ENCODE results near the gene ATP6V0A4.
"Not testable (repeated sequence)": the region's sequence is repeated elsewhere in the genome, so short reads cannot be mapped to it uniquely, and the experiment has no call there.

ATP6V0A4 gene

DNA sequence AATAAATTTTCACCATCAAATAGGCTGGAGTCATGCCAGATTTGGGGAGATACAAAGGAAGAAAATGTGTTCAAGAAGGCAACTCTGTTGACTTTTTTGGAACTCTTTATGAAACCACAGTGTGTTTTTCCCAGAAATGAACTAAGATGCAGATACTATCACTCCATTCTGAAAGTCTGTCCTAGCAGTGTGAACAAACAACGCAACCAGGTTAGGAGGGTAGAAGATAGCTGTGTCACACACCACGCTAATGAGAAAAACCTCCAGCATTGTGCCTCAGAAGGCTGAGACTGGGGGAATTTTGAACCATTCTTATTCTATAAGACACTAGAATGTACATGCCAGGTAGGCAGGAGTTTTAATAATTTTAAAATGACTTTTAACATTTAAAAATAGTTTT is 15.9 kb upstream of the ATP6V0A4 start:
- POLR2A ChIA-PET: no interaction called here
- CTCF ChIA-PET: interaction anchor here (0.6 kb wide), 1 partner anchor 38 kb away, joined by 3 read pairs; no protein-coding TSS in a partner anchor
- DNase-seq (ENCODE audit: extremely low spot score): no peak
- TF ChIP-seq NFRKB (IDR thresholded peaks at IDR 0.05) (no peak), ELF4 (IDR thresholded peaks at IDR 0.05) (no peak), SP1 (IDR thresholded peaks at IDR 0.05) (no peak)

- DNase-seq (ENCODE audit: extremely low spot score); CTCF ChIA-PET; POLR2A ChIA-PET: not testable (repeated sequence)
These were observed 13.3 kb upstream of the ATP6V0A4 start for GRCh38 chr7:138811327-138811726.

DNA sequence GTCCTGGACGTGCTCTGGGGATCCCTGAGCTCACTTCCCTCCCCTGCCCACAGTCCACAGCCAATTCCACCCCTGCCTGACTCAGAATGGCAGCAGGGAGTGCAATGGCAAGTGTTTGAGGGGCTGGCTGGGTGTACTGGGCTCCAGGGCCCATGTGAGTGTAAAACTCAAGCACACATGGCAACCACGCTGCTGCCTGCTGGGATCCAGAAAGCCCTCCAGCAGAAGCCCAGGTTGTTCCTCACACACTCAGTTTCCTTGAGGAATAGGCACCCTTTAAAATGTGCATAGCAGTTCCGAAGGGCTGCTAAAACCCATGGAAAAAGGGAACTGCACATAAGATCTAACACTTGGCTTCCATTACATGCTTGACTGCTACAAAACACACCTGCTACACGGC is 11.3 kb upstream of the ATP6V0A4 start:
- DNase-seq (ENCODE audit: extremely low spot score): no peak
- TF ChIP-seq SUZ12 (IDR thresholded peaks at IDR 0.05) (no peak), PKNOX1 (IDR thresholded peaks at IDR 0.05) (no peak), NFRKB (IDR thresholded peaks at IDR 0.05) (no peak), TARDBP (IDR thresholded peaks at IDR 0.05) (no peak), HDGF (IDR thresholded peaks at IDR 0.05; ENCODE audit: borderline replicate concordance) (no peak), ARNT (IDR thresholded peaks at IDR 0.05) (no peak)
- POLR2A ChIA-PET: no interaction called here
- CTCF ChIA-PET: interaction anchor here (1.1 kb wide), 1 partner anchor 265 kb away, joined by 4 read pairs; no protein-coding TSS in a partner anchor

DNA sequence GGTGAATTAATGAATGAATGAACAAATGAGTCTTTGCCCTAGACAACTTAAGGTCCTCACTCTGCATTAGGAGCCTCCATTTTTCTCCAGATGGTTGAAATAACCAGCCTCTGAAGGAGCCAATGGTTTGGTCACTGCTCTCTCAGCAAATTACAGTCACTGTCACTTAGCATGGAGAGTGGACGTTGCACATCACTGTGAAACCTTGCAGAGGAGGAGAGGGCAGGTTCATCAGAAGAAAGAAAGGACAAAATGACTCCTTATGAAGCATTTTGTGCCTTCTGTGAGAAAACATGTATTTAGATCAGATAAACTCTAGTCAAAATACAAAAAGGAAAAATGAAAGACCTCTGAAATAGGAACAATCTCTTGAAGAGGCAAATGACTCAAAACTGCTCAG is 6.6 kb upstream of the ATP6V0A4 start:
- ChIA-PET POLR2A (no interaction called here), CTCF (no interaction called here)
- no peak for DNase-seq (ENCODE audit: extremely low spot score)
- TF ChIP-seq HDGF (IDR thresholded peaks at IDR 0.05; ENCODE audit: borderline replicate concordance): no peak
- TF ChIP-seq NFRKB (IDR thresholded peaks at IDR 0.05): no peak
- TF ChIP-seq TARDBP (IDR thresholded peaks at IDR 0.05): no peak
- TF ChIP-seq ELF4 (IDR thresholded peaks at IDR 0.05): no peak
- TF ChIP-seq SUZ12 (IDR thresholded peaks at IDR 0.05): no peak

- TF ChIP-seq FOXA1 (IDR thresholded peaks at IDR 0.05): no peak
- TF ChIP-seq HDGF (IDR thresholded peaks at IDR 0.05; ENCODE audit: borderline replicate concordance): no peak
- no peak for TF ChIP-seq ZNF384 (IDR thresholded peaks at IDR 0.05)
- TF ChIP-seq SP1 (IDR thresholded peaks at IDR 0.05): no peak
- no peak for TF ChIP-seq ARNT (IDR thresholded peaks at IDR 0.05)
- no peak for TF ChIP-seq NFRKB (IDR thresholded peaks at IDR 0.05)
- TF ChIP-seq FOXM1 (IDR thresholded peaks at IDR 0.05; ENCODE audit: borderline replicate concordance): no peak
- no peak for TF ChIP-seq BHLHE40 (IDR thresholded peaks at IDR 0.05; ENCODE audit: borderline replicate concordance)
- TF ChIP-seq ELF4 (IDR thresholded peaks at IDR 0.05): no peak
- TF ChIP-seq LEF1 (IDR thresholded peaks at IDR 0.05; ENCODE audit: borderline replicate concordance): no peak
- no peak for TF ChIP-seq PKNOX1 (IDR thresholded peaks at IDR 0.05)
- TF ChIP-seq FOXK2 (IDR thresholded peaks at IDR 0.05): no peak
- no peak for TF ChIP-seq TARDBP (IDR thresholded peaks at IDR 0.05)
- no peak for TF ChIP-seq CTBP1 (IDR thresholded peaks at IDR 0.05; ENCODE audit: borderline replicate concordance)
- no peak for TF ChIP-seq SUZ12 (IDR thresholded peaks at IDR 0.05)
- no peak for DNase-seq (ENCODE audit: extremely low spot score)
- POLR2A ChIA-PET: no interaction called here
These were observed 4.7 kb upstream of the ATP6V0A4 start for GRCh38 chr7:138802706-138803105.

GRCh38 chr7:138801256-138801655 is 3.3 kb upstream of the ATP6V0A4 start:
- ChIA-PET CTCF (no interaction called here), POLR2A (no interaction called here)
- DNase-seq (ENCODE audit: extremely low spot score): no peak
- no peak for TF ChIP-seq FOXA1 (IDR thresholded peaks at IDR 0.05)
- TF ChIP-seq SP1 (IDR thresholded peaks at IDR 0.05): no peak
- no peak for TF ChIP-seq BHLHE40 (IDR thresholded peaks at IDR 0.05; ENCODE audit: borderline replicate concordance)
- no peak for TF ChIP-seq ZNF384 (IDR thresholded peaks at IDR 0.05)
- no peak for TF ChIP-seq LEF1 (IDR thresholded peaks at IDR 0.05; ENCODE audit: borderline replicate concordance)
- TF ChIP-seq L3MBTL2 (conservative IDR thresholded peaks at IDR 0.05): no peak
- no peak for TF ChIP-seq SUZ12 (IDR thresholded peaks at IDR 0.05)
- no peak for TF ChIP-seq PKNOX1 (IDR thresholded peaks at IDR 0.05)
- TF ChIP-seq NFRKB (IDR thresholded peaks at IDR 0.05): no peak
- TF ChIP-seq TARDBP (IDR thresholded peaks at IDR 0.05): no peak
- TF ChIP-seq ELF4 (IDR thresholded peaks at IDR 0.05): no peak
- TF ChIP-seq CTBP1 (IDR thresholded peaks at IDR 0.05; ENCODE audit: borderline replicate concordance): no peak
- TF ChIP-seq FOXK2 (IDR thresholded peaks at IDR 0.05): no peak
- no peak for TF ChIP-seq HDGF (IDR thresholded peaks at IDR 0.05; ENCODE audit: borderline replicate concordance)
- TF ChIP-seq FOXM1 (IDR thresholded peaks at IDR 0.05; ENCODE audit: borderline replicate concordance): no peak
- no peak for TF ChIP-seq ARNT (IDR thresholded peaks at IDR 0.05)

More at GRCh38 chr7:138802706-138803105, 4.7 kb upstream of the ATP6V0A4 start:
- CTCF ChIA-PET: interaction anchor here (0.6 kb wide), 1 partner anchor 479 kb away, joined by 3 read pairs; no protein-coding TSS in a partner anchor

- ChIA-PET CTCF (interaction anchor here (0.6 kb wide), 1 partner anchor 45 kb away, joined by 3 read pairs; no protein-coding TSS in a partner anchor), POLR2A (no interaction called here)
- no peak for DNase-seq (ENCODE audit: extremely low spot score)
- TF ChIP-seq BHLHE40 (IDR thresholded peaks at IDR 0.05; ENCODE audit: borderline replicate concordance) (no peak), TARDBP (IDR thresholded peaks at IDR 0.05) (no peak), FOXA1 (IDR thresholded peaks at IDR 0.05) (no peak), FOXM1 (IDR thresholded peaks at IDR 0.05; ENCODE audit: borderline replicate concordance) (no peak), ARNT (IDR thresholded peaks at IDR 0.05) (no peak), CTBP1 (IDR thresholded peaks at IDR 0.05; ENCODE audit: borderline replicate concordance) (no peak), LEF1 (IDR thresholded peaks at IDR 0.05; ENCODE audit: borderline replicate concordance) (no peak), ELF4 (IDR thresholded peaks at IDR 0.05) (no peak), ZNF384 (IDR thresholded peaks at IDR 0.05) (no peak), HDGF (IDR thresholded peaks at IDR 0.05; ENCODE audit: borderline replicate concordance) (no peak), NFRKB (IDR thresholded peaks at IDR 0.05) (no peak)
These were observed 1.5 kb upstream of the ATP6V0A4 start for GRCh38 chr7:138799336-138800000.
